Measurements from ENCODE around the gene FBL. TPM values are rescaled to one million over a fixed set of nuclear protein-coding genes. Genes with fewer than 3 reads are reported as not detected.

The FBL gene
- total and polyA plus RNA-seq, 2 of the 4 experiments (the other 2 are of a cell fraction) = 259 to 446 TPM

- in situ Hi-C loops (cut with MboI; ENCODE audit: low sequenced_read_pairs) = no loop called here
- no peaks in the 10 kb centered on the region for H3K79me1 ChIP-seq (ENCODE audit: low read depth in 1 of 2, low read length in 2 of 2)
- H2BK15ac ChIP-seq (ENCODE audit: low read depth, low read length) = no peak overlapping the region
- no peak overlapping the region for H3K23ac ChIP-seq (ENCODE audit: low read depth, low read length)
- WGBS, 2 experiments (ENCODE audit: extremely low coverage in 2 of 2, insufficient read length in 1 of 2) = 60% methylated on average over 1 of the region's 1 CpG; no CpG with 5 or more reads in 1 of the 2 experiments
- BruUV-seq (replicated peaks) = no TSS peak
- H3K27me3 ChIP-seq (ENCODE audit: control insufficient read depth, insufficient read depth, low read length) = no peaks in the 10 kb centered on the region
- H3K4me3 ChIP-seq (ENCODE audit: insufficient read depth, low read depth, low read length) = no peak overlapping the region
- no peak overlapping the region for H3K18ac ChIP-seq (ENCODE audit: low read depth, low read length)
- no peak overlapping the region for H3K14ac ChIP-seq (replicated peaks; ENCODE audit: low read depth, low read length)
- no peak overlapping the region for H2BK120ac ChIP-seq (ENCODE audit: low read depth, low read length)
- H3K9me3 ChIP-seq (ENCODE audit: control insufficient read depth, insufficient read depth, low read length) = no peaks in the 10 kb centered on the region
- dilution Hi-C loops (cut with HindIII; ENCODE audit: low sequenced_read_pairs, unreplicated experiment) = no loop called here
- no peaks in the 10 kb centered on the region for H3K4me1 ChIP-seq (ENCODE audit: control insufficient read depth, insufficient read depth, low read length)
- no peak overlapping the region for H4K8ac ChIP-seq (ENCODE audit: low read depth in 2 of 2, low read length in 2 of 2)
- no peak overlapping the region for H2BK5ac ChIP-seq (ENCODE audit: low read depth, low read length, poor library complexity, severe bottlenecking)
- H3K56ac ChIP-seq (ENCODE audit: extremely low read depth, insufficient read depth, low read length) = no peak overlapping the region
- TF ChIP-seq ELK1 (IDR thresholded peaks at IDR 0.05; ENCODE audit: borderline replicate concordance, low read depth, low read length) (no peak), POLR2A (IDR thresholded peaks at IDR 0.05; ENCODE audit: low read depth, low read length) (no peak), BHLHE40 (IDR thresholded peaks at IDR 0.05; ENCODE audit: low read depth, low read length) (no peak), CTCF (conservative IDR thresholded peaks at IDR 0.05; ENCODE audit: low read depth, low read length) (no peak), FOS (IDR thresholded peaks at IDR 0.05; ENCODE audit: low read depth, low read length) (no peak), RAD21 (IDR thresholded peaks at IDR 0.05; ENCODE audit: low read length) (no peak), NFE2L2 (IDR thresholded peaks at IDR 0.05; ENCODE audit: low read depth, low read length) (no peak), SMC3 (IDR thresholded peaks at IDR 0.05; ENCODE audit: low read depth, low read length) (no peak), RFX5 (IDR thresholded peaks at IDR 0.05; ENCODE audit: low read depth, low read length) (no peak), MAFK (IDR thresholded peaks at IDR 0.05; ENCODE audit: low read depth, low read length) (no peak)
- H3K9me1 ChIP-seq (ENCODE audit: insufficient read depth, low read length) = no peaks in the 10 kb centered on the region
- H4K91ac ChIP-seq (ENCODE audit: insufficient read depth, low read depth, low read length) = no peak overlapping the region
- ATAC-seq (ENCODE audit: low read depth) (no peak), DNase-seq (no peak)
- H2AFZ ChIP-seq (replicated peaks; ENCODE audit: low read length, poor library complexity) = no peak overlapping the region
- H3K36me3 ChIP-seq (ENCODE audit: control insufficient read depth, insufficient read depth, low read length) = no peaks in the 10 kb centered on the region
- H3K9ac ChIP-seq (ENCODE audit: low read depth, low read length) = no peak overlapping the region
- H4K20me1 ChIP-seq (ENCODE audit: insufficient read depth, low read length) = no peaks in the 10 kb centered on the region
- H2AK9ac ChIP-seq (replicated peaks; ENCODE audit: low read depth, low read length, poor library complexity) = no peak overlapping the region
- H4K5ac ChIP-seq (ENCODE audit: low read depth, low read length) = no peak overlapping the region
- no peak overlapping the region for H2AK5ac ChIP-seq (ENCODE audit: low read depth, low read length)
- ChIA-PET CTCF (no interaction called here), POLR2A (ENCODE audit: unreplicated experiment) (no interaction called here)
- no peak overlapping the region for H3K4me2 ChIP-seq (ENCODE audit: low read depth, low read length)
- H3K27ac ChIP-seq (ENCODE audit: insufficient read depth, low read length) = no peak overlapping the region
- no peak overlapping the region for H2BK20ac ChIP-seq (ENCODE audit: low read depth, low read length)
- no peak overlapping the region for H3K4ac ChIP-seq (ENCODE audit: low read depth, low read length)
- intact Hi-C loops (cut with micrococcal nuclease) = no loop called here
Measured at GRCh38 chr19:39878398-39878797, 32.2 kb upstream of the FBL start.
